CD4-positive, alpha-beta memory T cell (primary cell): ENCODE results near the gene GH2. TPM values are rescaled to one million over a fixed set of nuclear protein-coding genes. Genes with fewer than 3 reads are reported as not detected.

Source experiments
- CTCF ChIA-PET: fragments of 350-600 bp; sonication (Branson Sonifier 250); formaldehyde crosslinking; loops from one replicate; lab custom pipeline; 2021; ENCODE audit warnings: inconsistent platforms; ENCODE audit not compliant: partially characterized antibody; lab: Charles Lee
- POLR2A ChIA-PET: fragments of 350-600 bp; sonication (Branson Sonifier 250); formaldehyde crosslinking; loops from one replicate; lab custom pipeline; 2021; ENCODE audit not compliant: partially characterized antibody; lab: Charles Lee
- DNase-seq, 5 donors: peaks; one replicate each; pipeline versions ENCODE4 v3.0.0 to v3.0.0-alpha.2; 2020 to 2022; ENCODE audit warnings: mixed read lengths in 1 of 5
- H3K27ac ChIP-seq: one replicate; pipeline ENCODE4 v1.7.0; 2013; ENCODE audit warnings: low read depth, low read length
- H3K27me3 ChIP-seq: 2 replicates; pipeline ENCODE4 v1.7.0; 2013; ENCODE audit warnings: mild to moderate bottlenecking, low read length, moderate library complexity; ENCODE audit not compliant: insufficient read depth
- H3K36me3 ChIP-seq: 2 replicates; pipeline ENCODE4 v1.7.0; 2013; ENCODE audit warnings: mild to moderate bottlenecking, low read length, moderate library complexity; ENCODE audit not compliant: insufficient read depth
- H3K4me1 ChIP-seq: 2 replicates; pipeline ENCODE4 v1.7.0; 2013; ENCODE audit warnings: mild to moderate bottlenecking, low read length, moderate library complexity; ENCODE audit not compliant: insufficient read depth
- H3K4me3 ChIP-seq, 2 donors: one replicate each; pipeline ENCODE4 v1.7.0; 2013; ENCODE audit warnings: low read length in 2 of 2, mild to moderate bottlenecking in 1 of 2
- H3K9me3 ChIP-seq, 2 donors: one replicate each; pipeline ENCODE4 v1.7.0; 2013; ENCODE audit warnings: low read length in 2 of 2, control low read depth in 1 of 2; ENCODE audit not compliant: control insufficient read depth in 1 of 2
- H3K27ac Mint-ChIP-seq, 7 donors: one replicate each; pipeline ENCODE4 v1.8.0; 2020 to 2021; ENCODE audit warnings: mixed read lengths in 7 of 7, mild to moderate bottlenecking in 6 of 7, inconsistent platforms in 3 of 7, moderate library complexity in 3 of 7
- H3K27me3 Mint-ChIP-seq, 2 donors: one replicate each; pipeline ENCODE4 v1.8.0; 2020 to 2021; ENCODE audit warnings: mixed read lengths in 2 of 2
- H3K36me3 Mint-ChIP-seq, 2 donors: one replicate each; pipeline ENCODE4 v1.8.0; 2020 to 2021; ENCODE audit warnings: mixed read lengths in 2 of 2, inconsistent platforms in 1 of 2, mild to moderate bottlenecking in 1 of 2
- H3K4me1 Mint-ChIP-seq, 4 donors: one replicate each; pipeline ENCODE4 v1.8.0; 2020 to 2021; ENCODE audit warnings: mixed read lengths in 4 of 4, mild to moderate bottlenecking in 1 of 4
- H3K4me3 Mint-ChIP-seq, 8 donors: one replicate each; pipeline ENCODE4 v1.8.0; 2020 to 2021; ENCODE audit warnings: mixed read lengths in 8 of 8, mild to moderate bottlenecking in 7 of 8, moderate library complexity in 6 of 8, inconsistent platforms in 3 of 8
- H3K9me3 Mint-ChIP-seq, 8 donors: one replicate each; pipeline ENCODE4 v1.8.0; 2020 to 2021; ENCODE audit warnings: mixed read lengths in 8 of 8, mild to moderate bottlenecking in 5 of 8, inconsistent platforms in 3 of 8, moderate library complexity in 1 of 8
- intact Hi-C: fragments of 100-400 bp; cut with micrococcal nuclease; formaldehyde crosslinking; loops from one replicate; pipeline ENCODE4 v1.15.1; 2023
- polyA plus RNA-seq, 2 donors: library from polyadenylated mRNA; unstranded; fragments of 300-500 nt; fragmentation: Illumina TruSeq; gene quantifications; one replicate each; pipeline ENCODE4 v1.2.3, GENCODE V29; 2021
- total RNA-seq, 2 experiments: library from RNA; stranded (reverse); gene quantifications; one replicate each; pipeline ENCODE4 v1.2.3, GENCODE V29; 2021

GH2 gene
- total and polyA plus RNA-seq, 4 experiments from 2014 or later = not detected

GRCh38 chr17:63837480-63837879 is 44.3 kb downstream of the GH2 start:
- ChIA-PET CTCF (interaction anchor here (1.1 to 4.8 kb wide), 3 partner anchors 7 to 139 kb away, joined by 3 to 21 read pairs (median 3); no protein-coding TSS in a partner anchor), POLR2A (interaction anchor here (1.5 to 8.8 kb wide), 4 partner anchors 9 to 142 kb away, joined by 3 to 93 read pairs (median 35); partner anchors contain the start of genes CCDC47, DDX42, FTSJ3 and PSMC5)
- H3K4me1 Mint-ChIP-seq = peaks cover 25 to 60% (median 38%) of the 10 kb centered on the region in 4 donors
- H3K27ac Mint-ChIP-seq = peak overlapping the region in 2 of 7 donors; percentile 55 to 71
- Histone ChIP-seq H3K4me1 (peaks cover 62% of the 10 kb centered on the region), H3K9me3 (no peaks in the 10 kb centered on the region), H3K27me3 (no peaks in the 10 kb centered on the region), H3K36me3 (peaks cover 42% of the 10 kb centered on the region), H3K4me3 (no peak overlapping the region), H3K27ac (no peak overlapping the region)
- H3K27me3 Mint-ChIP-seq = no peaks in the 10 kb centered on the region
- no peaks in the 10 kb centered on the region for H3K9me3 Mint-ChIP-seq
- intact Hi-C loops = no loop called here
- DNase-seq = no peak
- no peak overlapping the region for H3K4me3 Mint-ChIP-seq
- peaks cover 13 to 51% of the 10 kb centered on the region in 2 donors for H3K36me3 Mint-ChIP-seq

- ChIA-PET POLR2A (interaction anchor here (1.1 to 5.6 kb wide), 4 partner anchors 8 to 141 kb away, joined by 3 to 93 read pairs (median 4); partner anchors contain the start of genes DDX42, FTSJ3 and PSMC5), CTCF (interaction anchor here (1.1 to 1.5 kb wide), 2 partner anchors 9 to 138 kb away, joined by 3 read pairs; no protein-coding TSS in a partner anchor)
- Histone ChIP-seq H3K27ac (no peak overlapping the region), H3K36me3 (peaks cover 48% of the 10 kb centered on the region), H3K4me1 (peaks cover 69% of the 10 kb centered on the region), H3K4me3 (no peak overlapping the region), H3K27me3 (no peaks in the 10 kb centered on the region), H3K9me3 (no peaks in the 10 kb centered on the region)
- no peak for DNase-seq
- intact Hi-C loops = no loop called here
- no peak overlapping the region for H3K4me3 Mint-ChIP-seq
- no peaks in the 10 kb centered on the region for H3K27me3 Mint-ChIP-seq
- H3K27ac Mint-ChIP-seq = peak overlapping the region in 3 of 7 donors; percentile 46 to 71 (median 55)
- H3K9me3 Mint-ChIP-seq = no peaks in the 10 kb centered on the region
- H3K4me1 Mint-ChIP-seq = peaks cover 29 to 66% (median 42%) of the 10 kb centered on the region in 4 donors
- H3K36me3 Mint-ChIP-seq = peaks cover 20 to 55% of the 10 kb centered on the region in 2 donors
Measured at GRCh38 chr17:63836811-63837210, 44.9 kb downstream of the GH2 start.

- Mint-ChIP-seq H3K27me3 (no peaks in the 10 kb centered on the region), H3K9me3 (no peaks in the 10 kb centered on the region), H3K4me1 (peaks cover 29 to 66% (median 44%) of the 10 kb centered on the region in 4 donors), H3K36me3 (peaks cover 33 to 67% of the 10 kb centered on the region in 2 donors), H3K27ac (peak overlapping the region in 6 of 7 donors; percentile 70 to 89 (median 82)), H3K4me3 (no peak overlapping the region)
- Histone ChIP-seq H3K36me3 (peaks cover 64% of the 10 kb centered on the region), H3K4me1 (peaks cover 69% of the 10 kb centered on the region), H3K9me3 (no peaks in the 10 kb centered on the region), H3K27me3 (no peaks in the 10 kb centered on the region), H3K27ac (no peak overlapping the region), H3K4me3 (no peak overlapping the region)
- intact Hi-C loops = loop anchor here (1.0 kb wide), 1 partner anchor 137 kb away; no protein-coding TSS in a partner anchor
- no peak for DNase-seq
- ChIA-PET POLR2A (interaction anchor here (0.7 to 12.7 kb wide), 7 partner anchors 9 to 185 kb away, joined by 3 to 129 read pairs (median 5); partner anchors contain the start of genes DDX42, LIMD2 and SMARCD2), CTCF (interaction anchor here (0.7 to 3.0 kb wide), 11 partner anchors 8 to 409 kb away, joined by 3 to 12 read pairs (median 4); no protein-coding TSS in a partner anchor)
Measured at GRCh38 chr17:63835167-63835720, 46.5 kb downstream of the GH2 start.

- Mint-ChIP-seq H3K27ac (peak overlapping the region; percentile 75 to 89 (median 83)), H3K9me3 (no peaks in the 10 kb centered on the region), H3K36me3 (peaks cover 39 to 74% of the 10 kb centered on the region in 2 donors), H3K27me3 (no peaks in the 10 kb centered on the region), H3K4me3 (peak overlapping the region in 1 of 8 donors; percentile 23), H3K4me1 (peaks cover 34 to 71% (median 49%) of the 10 kb centered on the region in 4 donors)
- Histone ChIP-seq H3K36me3 (peaks cover 71% of the 10 kb centered on the region), H3K4me3 (no peak overlapping the region), H3K9me3 (no peaks in the 10 kb centered on the region), H3K27me3 (no peaks in the 10 kb centered on the region), H3K4me1 (peaks cover 69% of the 10 kb centered on the region), H3K27ac (no peak overlapping the region)
- ChIA-PET POLR2A (interaction anchor here (1.2 to 12.7 kb wide), 7 partner anchors 7 to 138 kb away, joined by 3 to 129 read pairs (median 6); partner anchors contain the start of genes DDX42, LIMD2 and SMARCD2), CTCF (interaction anchor here (0.7 to 3.0 kb wide), 14 partner anchors 8 to 409 kb away, joined by 3 to 12 read pairs (median 4); no protein-coding TSS in a partner anchor)
- peak; percentile 51 to 82 (median 62) for DNase-seq
- intact Hi-C loops = loop anchor here (1.0 kb wide), 1 partner anchor 136 kb away; no protein-coding TSS in a partner anchor
Measured at GRCh38 chr17:63834431-63835166, 47.1 kb downstream of the GH2 start.

- no peak for DNase-seq
- H3K4me3 Mint-ChIP-seq = no peak overlapping the region
- H3K36me3 Mint-ChIP-seq = peaks cover 42 to 77% of the 10 kb centered on the region in 2 donors
- H3K27me3 Mint-ChIP-seq = no peaks in the 10 kb centered on the region
- no peaks in the 10 kb centered on the region for H3K9me3 Mint-ChIP-seq
- peak overlapping the region in 2 of 7 donors; percentile 13 to 35 for H3K27ac Mint-ChIP-seq
- intact Hi-C loops = no loop called here
- peaks cover 69% of the 10 kb centered on the region for H3K4me1 ChIP-seq
- CTCF ChIA-PET = interaction anchor here (0.7 to 3.0 kb wide), 13 partner anchors 7 to 408 kb away, joined by 3 to 12 read pairs (median 4); no protein-coding TSS in a partner anchor
- no peaks in the 10 kb centered on the region for H3K27me3 ChIP-seq
- H3K4me3 ChIP-seq = no peak overlapping the region
- H3K27ac ChIP-seq = no peak overlapping the region
- H3K9me3 ChIP-seq = no peaks in the 10 kb centered on the region
- POLR2A ChIA-PET = interaction anchor here (0.7 to 12.7 kb wide), 8 partner anchors 8 to 159 kb away, joined by 3 to 129 read pairs (median 6); partner anchors contain the start of genes CCDC47, DDX42 and SMARCD2
- peaks cover 36 to 71% (median 51%) of the 10 kb centered on the region in 4 donors for H3K4me1 Mint-ChIP-seq
- H3K36me3 ChIP-seq = peaks cover 78% of the 10 kb centered on the region
Measured at GRCh38 chr17:63833741-63834373, 47.9 kb downstream of the GH2 start.

GRCh38 chr17:63833026-63833740 is 48.6 kb downstream of the GH2 start:
- no peak overlapping the region for H3K4me3 Mint-ChIP-seq
- H3K4me1 ChIP-seq = peaks cover 69% of the 10 kb centered on the region
- no peaks in the 10 kb centered on the region for H3K27me3 ChIP-seq
- CTCF ChIA-PET = interaction anchor here (0.7 to 4.4 kb wide), 7 partner anchors 7 to 136 kb away, joined by 3 to 21 read pairs (median 4); no protein-coding TSS in a partner anchor
- intact Hi-C loops = no loop called here
- POLR2A ChIA-PET = interaction anchor here (0.5 to 12.7 kb wide), 6 partner anchors 9 to 158 kb away, joined by 3 to 129 read pairs (median 6); partner anchors contain the start of genes CCDC47, DDX42 and SMARCD2
- no peaks in the 10 kb centered on the region for H3K9me3 Mint-ChIP-seq
- no peak overlapping the region for H3K4me3 ChIP-seq
- peaks cover 41 to 71% (median 54%) of the 10 kb centered on the region in 4 donors for H3K4me1 Mint-ChIP-seq
- peaks cover 79% of the 10 kb centered on the region for H3K36me3 ChIP-seq
- no peak for DNase-seq
- H3K27ac ChIP-seq = no peak overlapping the region
- H3K27me3 Mint-ChIP-seq = no peaks in the 10 kb centered on the region
- no peaks in the 10 kb centered on the region for H3K9me3 ChIP-seq
- peaks cover 42 to 83% of the 10 kb centered on the region in 2 donors for H3K36me3 Mint-ChIP-seq
- H3K27ac Mint-ChIP-seq = peak overlapping the region in 1 of 7 donors; percentile 55
